GM19467 (cell line): ENCODE results near the gene MIA2.
"Not testable (repeated sequence)": the region's sequence is repeated elsewhere in the genome, so short reads cannot be mapped to it uniquely, and the experiment has no call there.

ENCODE experiments used
- ATAC-seq: cut with Tn5 transposase; IDR thresholded peaks from one replicate; pipeline ENCODE4 v1.9.1; 2021; ENCODE audit warnings: mild to moderate bottlenecking, moderate library complexity; ENCODE audit not compliant: unreplicated experiment

MIA2 gene

DNA sequence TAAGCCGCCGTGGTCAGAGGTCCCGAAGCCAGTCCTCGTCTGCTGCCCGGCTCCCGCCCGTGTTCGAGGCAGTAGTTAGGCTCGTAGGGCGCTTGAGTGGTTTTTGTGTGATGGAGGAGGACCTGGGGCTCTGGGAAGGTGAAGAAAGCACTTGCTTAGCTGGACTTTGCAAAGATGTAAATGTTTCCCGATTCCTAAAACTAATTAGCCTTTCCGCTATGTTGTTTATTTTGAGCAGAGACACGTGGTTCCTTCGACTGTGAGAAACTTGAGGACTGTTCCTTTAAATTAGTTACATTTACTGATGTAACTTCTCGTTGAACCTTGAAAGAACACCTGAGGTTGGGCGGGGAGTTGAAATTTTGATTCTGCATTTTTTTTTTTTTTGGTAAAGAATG, 33.9 kb downstream of the MIA2 start:
- ATAC-seq, result no peak

DNA sequence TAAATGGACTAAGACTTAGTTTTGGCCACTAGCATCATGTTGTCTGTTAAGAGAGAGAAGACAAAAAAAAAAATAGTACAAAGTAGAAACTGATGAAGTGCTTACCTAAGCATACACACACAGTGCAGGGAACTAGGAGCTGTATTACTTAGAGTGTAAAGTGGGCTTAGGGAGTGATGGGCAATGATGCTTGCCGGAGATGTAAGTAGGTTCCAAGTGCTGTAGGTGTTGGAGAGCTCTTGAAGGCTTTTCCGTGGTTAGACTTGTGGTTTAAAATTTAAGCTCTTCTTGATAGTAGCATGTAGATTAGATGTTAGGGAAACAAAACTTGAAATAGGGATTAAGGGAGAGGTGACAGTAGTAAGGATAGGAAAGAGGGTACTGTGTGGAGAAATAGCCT, 34.7 kb downstream of the MIA2 start:
- no peak for ATAC-seq

DNA sequence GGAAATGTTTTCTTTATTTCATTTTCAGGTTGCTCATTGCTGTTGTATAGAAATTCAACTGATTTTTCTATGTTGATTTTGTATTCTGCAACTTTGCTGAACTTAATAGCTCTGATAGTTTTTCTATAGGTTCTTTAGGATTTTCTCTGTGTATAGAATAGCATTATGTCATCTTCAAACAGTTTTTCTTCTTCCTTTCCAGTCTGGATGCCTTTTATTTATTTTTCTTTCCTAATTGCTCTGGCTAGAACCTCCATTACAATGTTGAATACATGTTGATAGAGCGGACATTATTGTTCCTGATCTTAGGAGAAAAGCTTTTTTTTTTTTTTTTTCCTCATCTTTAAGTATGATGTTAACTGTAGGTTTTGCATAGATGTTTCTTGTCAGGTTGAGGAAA, 39.2 kb downstream of the MIA2 start:
- no peak for ATAC-seq

DNA sequence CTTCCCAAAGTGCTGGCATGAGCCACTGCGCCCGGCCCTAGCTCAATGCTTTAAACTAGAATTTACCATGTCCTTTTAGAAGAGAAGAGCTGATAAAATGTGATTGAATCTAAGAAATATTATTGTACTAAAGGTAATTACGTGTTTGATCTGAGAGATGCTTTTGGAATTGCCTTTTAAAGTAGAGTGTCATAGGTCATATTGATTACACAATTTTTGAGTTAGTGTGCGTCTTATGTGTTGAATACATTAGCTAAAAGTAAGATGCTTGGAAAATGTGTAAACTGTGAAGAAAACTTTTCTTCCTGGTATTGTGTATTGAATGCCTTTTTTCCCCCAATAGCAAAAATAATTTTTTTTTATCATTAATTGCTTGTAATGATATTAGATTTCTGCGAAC, 41.7 kb downstream of the MIA2 start:
- ATAC-seq, result no peak

DNA sequence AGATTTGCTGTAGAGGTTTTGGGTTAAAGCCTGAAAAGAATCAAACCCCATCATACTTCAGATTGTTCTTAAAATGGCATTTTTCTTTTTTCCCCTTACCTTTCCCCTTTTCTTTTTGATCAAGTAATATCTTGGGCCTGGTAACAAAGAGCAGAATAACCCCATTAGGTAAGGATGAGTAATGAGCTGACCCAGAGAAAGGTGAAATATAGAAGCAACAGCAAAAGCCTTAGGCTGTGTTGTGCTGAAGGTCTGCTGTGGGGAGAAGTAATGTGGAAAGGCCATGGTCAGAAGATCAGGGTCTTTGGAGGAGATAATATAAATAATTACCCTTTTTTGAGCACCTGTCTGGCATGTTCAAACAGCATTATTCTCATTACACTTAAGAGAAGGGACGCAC, 42.3 kb downstream of the MIA2 start:
- no peak for ATAC-seq

DNA sequence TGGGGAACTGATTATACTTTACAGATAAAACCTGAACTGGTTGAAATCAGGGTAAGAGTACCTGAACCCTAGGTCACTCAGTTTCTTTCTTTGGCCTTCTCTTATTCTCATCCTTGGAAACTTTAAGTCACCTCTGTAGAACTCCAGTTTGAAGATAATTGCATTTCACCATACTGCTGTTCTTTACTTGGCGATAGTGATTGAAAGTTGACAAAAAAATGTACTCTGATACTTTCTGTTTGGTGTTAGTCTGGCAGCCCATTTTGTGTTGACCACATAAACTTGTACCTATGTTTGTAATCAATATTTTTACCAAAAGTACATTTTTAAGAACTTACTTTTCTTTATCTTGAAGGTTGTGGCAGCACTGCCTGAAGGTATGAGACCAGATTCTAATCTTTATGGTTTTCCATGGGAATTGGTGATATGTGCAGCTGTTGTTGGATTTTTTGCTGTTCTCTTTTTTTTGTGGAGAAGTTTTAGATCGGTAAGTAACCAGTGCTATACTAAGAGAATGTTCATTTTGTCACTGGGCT, 42.9 kb downstream of the MIA2 start:
- ATAC-seq, result no peak

DNA sequence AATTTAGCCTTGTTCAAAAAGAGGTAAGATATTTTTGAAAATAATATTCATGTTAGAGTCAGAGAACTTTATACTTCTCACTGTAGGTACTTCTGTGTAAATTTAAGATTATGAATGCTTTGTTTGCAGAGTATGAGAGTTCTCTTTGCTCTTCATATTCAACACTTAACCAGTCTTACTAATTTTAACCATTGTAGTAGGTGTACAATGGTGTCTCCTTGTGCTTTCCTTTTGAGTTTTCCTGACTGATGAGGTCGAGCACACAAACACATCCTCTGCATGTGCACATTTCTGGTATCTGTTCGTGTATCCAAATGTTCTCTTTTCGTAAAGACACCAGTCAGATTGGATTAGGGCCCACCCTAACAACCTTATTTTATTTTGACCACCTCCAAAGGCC, 45.8 kb downstream of the MIA2 start:
- no peak for ATAC-seq

DNA sequence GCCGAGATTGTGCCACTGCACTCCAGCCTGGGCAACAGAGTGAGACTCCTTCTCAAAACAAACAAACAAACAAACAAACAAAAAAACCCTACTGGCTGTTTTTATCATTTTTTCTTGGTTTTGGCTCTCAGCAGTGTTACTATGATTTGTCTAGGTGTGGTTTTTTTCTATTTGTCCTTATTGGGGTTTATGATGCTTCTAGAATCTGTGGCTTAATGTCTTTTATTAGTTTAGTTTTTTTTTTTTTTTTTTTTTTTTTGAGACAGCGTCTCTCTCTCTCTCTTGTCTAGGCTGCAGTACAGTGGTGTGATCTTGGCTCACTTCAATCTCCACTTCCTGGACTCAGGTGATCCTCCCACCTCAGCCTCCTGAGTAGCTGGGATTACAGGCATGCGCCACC, 47.0 kb downstream of the MIA2 start:
- not testable (repeated sequence) for ATAC-seq

DNA sequence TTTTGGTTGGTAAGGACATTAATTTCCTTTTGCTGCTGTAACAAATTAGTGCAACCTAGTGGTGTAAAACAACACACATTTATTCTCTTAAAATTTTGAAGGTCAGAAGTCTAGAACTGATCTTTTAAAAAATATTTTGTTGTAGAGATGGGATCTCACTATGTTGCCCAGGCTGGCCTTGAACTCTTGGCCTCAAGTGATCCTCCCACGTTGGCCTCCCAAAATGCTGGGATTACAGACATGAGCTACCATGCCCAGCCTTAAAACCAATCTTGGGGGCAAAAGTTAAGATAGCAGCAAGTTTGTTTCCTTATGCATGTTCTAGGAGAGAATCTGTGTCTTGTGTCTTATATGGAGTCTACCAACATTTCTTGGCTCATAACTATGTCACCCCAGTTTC, 55.8 kb downstream of the MIA2 start:
- ATAC-seq, result no peak

DNA sequence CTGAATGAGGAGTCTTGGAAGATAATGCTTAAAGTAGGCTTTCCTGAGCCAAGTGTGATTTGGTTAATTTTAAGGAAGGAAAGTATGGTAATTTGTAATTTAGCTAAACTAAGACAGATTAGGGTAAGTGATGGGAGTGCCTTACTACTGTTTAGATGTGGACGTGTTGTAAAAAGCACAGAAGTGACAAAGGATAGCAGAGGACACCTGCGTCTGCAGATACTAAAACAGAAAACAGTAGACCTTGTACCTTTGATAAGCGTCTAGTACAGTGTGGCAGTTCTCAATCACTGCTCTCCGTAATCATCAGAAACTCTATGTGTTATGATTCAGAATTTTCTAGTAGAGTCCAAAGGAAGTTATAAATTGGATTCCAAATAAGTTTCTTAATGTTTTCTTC, 58.0 kb downstream of the MIA2 start:
- no peak for ATAC-seq

DNA sequence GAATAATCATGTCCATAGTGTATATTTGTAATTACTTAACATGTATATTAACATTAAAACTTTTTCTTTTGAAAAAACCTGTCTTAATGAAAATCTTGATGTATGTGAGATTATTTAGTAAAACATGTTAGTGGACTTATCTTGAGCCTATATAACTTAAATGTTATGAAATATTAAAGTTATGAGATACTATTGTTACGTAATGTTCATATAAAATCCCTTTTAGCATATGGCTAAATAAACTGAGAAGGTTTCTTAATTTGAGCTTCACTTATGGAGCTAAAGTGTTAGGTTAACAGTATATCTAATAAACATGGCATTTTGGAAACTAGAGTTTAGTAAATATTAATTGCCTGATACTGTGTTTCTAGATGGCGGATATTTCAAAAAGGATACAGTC, 59.9 kb downstream of the MIA2 start:
- ATAC-seq, result no peak

DNA sequence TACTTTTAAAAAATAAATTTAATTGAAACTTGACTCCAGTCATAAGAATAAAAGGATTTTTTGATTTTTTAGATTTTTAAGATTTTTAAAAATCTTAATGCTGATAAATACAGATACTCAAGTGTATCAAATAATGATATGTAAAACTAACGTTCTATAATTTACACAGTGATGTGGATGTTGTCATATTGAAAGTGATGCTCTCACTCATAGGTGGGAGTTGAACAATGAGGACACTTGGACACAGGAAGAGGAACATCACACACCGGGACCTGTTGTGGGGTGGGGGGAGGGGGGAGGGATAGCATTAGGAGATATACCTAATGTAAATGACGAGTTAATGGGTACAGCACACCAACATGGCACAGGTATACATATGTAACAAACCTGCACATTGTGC, 66.7 kb downstream of the MIA2 start:
- ATAC-seq, result not testable (repeated sequence)

DNA sequence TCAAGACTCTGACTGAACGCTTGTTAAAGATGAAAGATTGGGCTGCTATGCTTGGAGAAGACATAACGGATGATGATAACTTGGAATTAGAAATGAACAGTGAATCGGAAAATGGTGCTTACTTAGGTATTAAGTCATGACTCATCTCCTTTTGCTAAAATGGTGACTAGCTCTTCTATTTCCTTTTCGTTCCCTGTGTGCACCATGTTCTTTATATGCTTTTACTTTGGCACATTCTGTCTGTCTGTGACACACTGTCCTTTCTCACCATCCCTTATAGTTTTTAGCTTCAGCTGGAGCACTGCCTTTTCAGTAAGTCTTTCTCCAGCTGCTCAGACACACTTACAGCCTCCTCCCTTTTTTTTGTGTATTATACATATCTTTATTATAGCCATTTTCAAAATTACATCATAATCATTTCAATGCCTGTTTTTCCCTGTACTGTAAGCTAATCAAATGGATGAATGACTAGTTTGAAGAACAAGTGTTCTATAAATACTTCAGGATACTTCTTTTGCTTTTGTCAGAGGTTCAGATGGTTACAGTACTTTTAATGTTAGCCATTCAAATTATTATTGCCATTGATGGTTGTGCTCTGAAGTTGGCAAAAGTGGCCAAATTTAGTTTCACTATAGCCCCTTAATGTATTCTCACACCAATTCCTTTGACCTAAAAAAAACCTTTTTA, 68.6 kb downstream of the MIA2 start:
- no peak for ATAC-seq

DNA sequence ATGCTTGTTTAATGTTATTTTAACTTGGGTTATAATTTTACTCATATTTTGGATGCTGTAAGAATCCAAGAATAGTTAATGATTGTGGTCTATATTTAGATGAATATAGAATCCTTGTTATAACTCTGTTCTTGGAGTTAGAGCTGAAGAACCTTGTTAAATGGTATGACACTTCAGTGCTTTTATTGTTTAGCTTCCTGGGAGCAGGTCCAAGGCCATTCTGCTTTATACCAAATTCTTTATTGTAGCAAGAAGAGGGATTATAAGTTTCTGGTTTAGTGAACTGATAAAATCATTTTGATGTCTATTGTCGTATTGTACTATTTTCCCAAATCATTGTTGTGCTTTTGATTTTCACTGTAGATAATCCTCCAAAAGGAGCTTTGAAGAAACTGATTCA, 69.4 kb downstream of the MIA2 start:
- no peak for ATAC-seq

DNA sequence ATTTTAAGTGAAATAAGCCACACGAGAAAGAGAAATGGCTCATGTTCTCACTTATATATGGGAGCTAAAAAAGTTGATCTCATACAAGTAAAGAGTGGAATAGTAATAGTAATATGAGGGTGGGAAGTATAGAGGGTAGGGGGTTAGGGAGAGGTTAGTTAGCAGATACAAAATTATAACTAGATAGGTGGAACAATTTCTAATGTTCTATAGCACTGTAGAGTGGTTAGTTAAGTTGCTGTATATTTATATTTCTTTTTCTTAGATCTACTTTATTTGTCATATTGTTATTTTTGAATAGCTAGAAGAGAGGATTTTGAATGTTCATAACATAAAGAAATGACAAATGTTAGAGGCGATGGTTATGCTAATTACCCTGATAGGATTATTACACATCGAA, 74.1 kb downstream of the MIA2 start:
- ATAC-seq, result no peak

DNA sequence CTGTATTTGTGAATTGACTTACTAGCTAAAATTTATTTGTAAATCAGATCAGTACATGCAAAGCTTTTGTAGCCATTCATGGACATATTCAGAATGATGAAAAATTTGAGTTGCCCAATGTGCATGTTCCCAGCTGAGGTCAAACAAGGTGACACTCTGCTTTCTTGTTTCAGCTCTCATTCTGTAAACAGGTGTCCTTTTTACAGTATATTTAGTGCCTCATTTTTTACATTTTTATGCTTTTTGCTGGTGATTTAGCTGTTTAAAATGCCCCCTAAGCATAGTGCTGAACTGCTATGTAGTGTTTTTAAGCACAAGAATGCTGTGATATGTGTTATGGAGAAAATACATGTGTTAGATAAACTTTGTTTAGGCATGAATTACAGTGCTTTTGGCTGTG, 76.3 kb downstream of the MIA2 start:
- no peak for ATAC-seq

DNA sequence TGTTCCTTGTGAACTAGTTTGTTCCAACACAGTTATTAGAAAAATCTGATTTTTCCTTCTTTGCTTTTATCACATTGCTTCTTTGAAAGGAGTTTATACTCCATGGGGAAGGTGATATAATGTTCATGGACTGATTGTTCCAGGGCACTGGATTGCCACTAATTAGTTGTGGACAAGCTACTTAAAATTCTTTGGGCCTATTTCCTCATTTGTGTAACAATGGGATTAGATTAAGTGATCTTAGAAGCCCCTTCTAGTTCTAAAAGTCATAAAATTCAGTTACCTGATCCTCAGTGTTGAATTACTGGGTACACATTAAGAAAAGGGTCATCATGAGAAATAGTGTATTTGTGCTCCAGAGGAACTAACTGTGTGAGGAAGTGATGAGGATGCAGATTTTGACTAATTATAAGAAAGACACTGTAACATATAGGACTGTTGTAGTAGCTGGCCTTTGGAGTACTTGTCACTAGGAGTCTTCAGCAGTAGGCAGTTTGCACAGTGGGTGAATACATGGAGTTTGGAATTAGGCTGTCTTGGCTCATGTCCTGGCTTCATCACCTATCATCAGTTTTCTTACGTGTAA, 82.2 kb downstream of the MIA2 start:
- no peak for ATAC-seq

DNA sequence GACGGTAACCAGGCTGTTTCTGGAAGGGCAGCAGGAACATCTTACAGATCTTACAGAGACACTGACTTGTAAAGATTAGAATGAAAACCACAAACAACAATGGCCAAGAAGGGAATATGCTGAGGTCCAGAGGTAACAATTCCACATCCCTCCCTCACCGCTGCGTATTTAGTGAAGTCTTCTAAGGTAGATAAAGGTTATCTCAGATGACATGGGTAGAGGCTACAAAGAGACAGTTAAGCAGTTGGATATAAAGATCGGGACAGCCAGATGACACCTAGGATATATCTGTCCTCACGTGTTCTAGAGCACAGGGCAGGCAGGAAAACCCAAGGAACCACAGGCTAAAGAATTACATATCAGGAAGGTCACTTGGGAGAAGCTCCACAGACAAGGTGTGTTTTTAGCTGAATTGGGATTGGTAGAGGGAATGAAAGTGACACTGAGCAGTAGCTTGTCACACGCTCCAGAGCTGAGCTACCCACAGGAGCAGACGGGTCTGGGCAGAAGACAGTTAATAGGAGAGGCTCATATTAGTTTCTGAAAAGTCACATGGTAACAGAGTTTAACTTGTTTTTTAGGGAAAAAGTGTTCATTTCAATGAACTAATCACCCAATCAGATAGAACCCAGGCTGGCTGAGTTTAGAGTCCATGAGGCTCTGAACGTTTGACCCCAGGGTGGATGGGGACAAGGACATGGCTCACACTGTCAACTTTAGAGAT, 83.3 kb downstream of the MIA2 start:
- ATAC-seq, result no peak

DNA sequence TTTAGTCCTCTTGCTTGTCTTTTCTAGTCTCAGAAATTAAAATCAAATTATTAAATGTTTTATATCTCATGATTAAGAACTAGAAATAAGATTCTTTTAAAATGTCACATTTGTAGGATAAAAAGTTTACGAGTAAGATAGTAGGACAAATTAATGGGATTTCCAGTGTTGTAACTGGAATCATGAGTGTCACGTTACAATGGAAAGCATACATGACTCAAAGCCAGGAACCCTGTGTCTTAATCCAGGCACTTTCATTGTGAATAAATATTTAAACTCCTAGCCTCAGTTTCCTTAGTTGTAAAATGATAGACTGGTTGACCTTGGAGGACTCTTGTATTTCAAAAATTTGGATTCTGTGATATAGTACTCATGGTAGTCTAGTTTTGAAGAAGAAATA, 84.9 kb downstream of the MIA2 start:
- no peak for ATAC-seq

DNA sequence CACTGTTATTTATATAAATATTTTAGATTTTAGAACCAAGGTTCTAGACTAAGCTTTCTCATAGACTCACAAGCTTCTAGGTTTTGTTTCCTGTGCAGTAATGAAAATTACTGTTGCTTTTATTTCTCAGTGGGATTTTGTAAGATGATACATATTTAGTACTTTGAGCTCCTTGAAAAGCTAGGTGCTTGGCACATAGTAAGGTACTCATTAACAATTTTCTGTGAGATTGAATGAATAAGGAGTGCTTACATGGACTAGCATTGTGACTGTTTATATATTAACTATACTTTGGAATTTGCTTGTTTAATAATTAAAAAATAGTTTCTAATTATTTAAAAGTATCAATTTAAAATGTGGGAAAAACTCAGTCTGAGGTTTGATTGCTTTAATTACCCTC, 85.7 kb downstream of the MIA2 start:
- no peak for ATAC-seq

DNA sequence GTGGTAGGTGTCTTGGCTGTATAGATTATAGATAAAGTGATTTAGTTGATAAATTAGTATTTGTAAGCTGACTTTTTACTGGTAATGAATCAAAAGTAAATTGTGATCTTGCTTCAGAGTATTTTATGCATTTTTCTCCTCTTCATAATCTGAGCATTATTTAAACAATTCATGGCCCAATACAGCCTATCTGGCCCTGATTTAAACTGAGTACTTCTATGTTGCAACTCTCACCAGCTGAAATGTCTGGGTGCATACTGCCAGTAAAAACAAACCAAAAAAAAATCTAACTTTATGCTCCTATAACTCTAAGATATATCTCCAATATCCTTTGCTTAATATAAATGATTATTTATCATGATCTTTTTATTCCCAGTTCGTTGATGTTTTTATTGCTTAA, 86.6 kb downstream of the MIA2 start:
- ATAC-seq, result no peak

DNA sequence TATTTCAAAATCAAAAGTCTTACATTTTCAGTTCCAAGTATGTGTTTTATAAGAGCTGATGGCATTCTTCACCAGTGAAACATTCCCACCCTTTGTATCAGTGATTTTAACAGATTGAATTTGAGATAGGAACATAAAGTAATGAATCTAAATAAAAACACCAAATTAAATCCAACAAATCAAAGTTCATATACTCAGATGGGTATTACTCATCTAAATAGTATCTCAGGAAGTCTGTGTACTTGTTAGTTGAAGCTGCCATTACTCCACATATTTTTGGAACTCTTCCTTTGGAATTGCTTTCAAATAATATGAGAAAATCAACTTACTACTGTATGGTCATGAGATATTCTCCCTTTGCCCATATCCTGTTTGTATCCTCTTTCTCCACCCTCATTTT, 89.1 kb downstream of the MIA2 start:
- ATAC-seq, result no peak
